Hematopoietic multipotent progenitor cell treated with erythropoietin and hydrocortisone succinate and interleukin-3 and kit ligand, for 6 days (in vitro differentiated cells): ENCODE measurements around the gene ACP2.
"Not testable (repeated sequence)": the region's sequence is repeated elsewhere in the genome, so short reads cannot be mapped to it uniquely, and the experiment has no call there.

Experiments
- DNase-seq: peaks from one replicate; pipeline ENCODE4 v3.0.0-alpha.2; 2015

ACP2 gene

GRCh38 chr11:47241841-47242301 is 6.7 kb downstream of the ACP2 start:
- no peak for DNase-seq

- DNase-seq: no peak
Measured at GRCh38 chr11:47239852-47240251, 8.8 kb downstream of the ACP2 start.

DNA sequence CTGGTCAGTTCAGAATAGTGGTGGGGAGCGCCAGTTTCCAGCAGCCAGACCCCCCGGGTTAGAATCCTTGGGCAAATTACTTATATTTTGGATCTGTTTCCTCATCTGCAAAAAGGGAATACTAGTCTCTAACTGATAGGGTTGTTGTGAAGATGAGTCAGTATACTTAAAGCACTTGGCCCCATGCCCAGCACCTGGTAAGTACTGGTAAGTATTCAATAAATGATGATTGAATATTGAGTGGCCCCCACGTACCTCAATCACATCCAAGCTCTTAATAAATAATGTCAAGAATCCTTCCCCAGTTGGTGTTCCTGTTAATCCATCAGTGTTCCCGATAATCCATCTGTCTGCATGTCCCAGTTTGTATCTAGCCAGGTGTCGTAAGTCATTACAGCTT is 12.1 kb downstream of the ACP2 start:
- DNase-seq: peak; percentile 68

DNA sequence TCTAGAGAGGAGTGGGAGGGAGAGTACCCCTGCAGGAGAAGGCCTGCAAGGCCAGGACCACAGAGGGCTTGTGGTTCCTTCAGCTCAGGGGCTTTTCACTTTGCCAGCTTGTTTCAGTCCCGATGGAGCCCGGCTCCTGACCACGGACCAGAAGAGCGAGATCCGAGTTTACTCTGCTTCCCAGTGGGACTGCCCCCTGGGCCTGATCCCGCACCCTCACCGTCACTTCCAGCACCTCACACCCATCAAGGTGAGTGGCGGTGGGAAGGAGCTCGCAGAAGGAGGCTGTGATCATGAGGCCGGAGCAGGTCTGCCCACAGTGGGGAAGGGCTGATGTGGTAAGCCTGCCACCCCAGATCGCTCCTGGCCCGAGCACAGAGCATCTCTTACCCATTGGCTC is 13.5 kb downstream of the ACP2 start:
- no peak for DNase-seq

GRCh38 chr11:47234669-47235100 is 13.9 kb downstream of the ACP2 start:
- no peak for DNase-seq

DNA sequence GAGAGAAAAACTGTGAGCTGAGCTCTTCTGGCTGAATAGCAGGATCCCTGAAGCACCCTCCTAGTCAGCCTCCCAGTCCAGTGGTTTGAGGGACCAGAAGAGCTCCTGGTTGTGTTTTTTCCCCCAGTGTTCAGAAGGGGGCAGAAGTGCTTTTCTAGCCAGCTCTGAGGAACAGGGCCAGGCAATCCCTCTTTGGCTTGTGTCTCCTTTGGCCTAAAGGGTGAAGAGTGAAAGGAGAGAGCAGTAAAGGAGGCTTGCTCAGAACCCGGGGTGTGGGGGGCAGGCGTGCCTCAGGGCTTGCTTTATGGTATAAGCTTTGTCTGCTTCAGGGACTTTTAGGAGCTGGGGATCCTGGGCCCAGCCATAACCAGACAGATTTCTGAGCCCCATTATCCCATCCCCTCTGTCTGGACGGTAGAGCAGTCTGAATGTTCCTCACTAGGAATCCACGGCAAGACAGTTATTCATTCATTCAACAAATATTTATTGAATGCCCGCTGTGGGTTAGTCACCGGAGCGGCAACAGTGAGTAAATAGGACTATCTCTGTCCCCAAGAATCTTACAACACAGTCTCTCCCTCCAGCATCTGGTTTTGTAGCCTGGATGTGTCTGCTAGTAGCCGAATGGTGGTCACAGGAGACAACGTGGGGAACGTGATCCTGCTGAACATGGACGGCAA is 14.5 kb downstream of the ACP2 start:
- DNase-seq: peak; percentile 56

DNA sequence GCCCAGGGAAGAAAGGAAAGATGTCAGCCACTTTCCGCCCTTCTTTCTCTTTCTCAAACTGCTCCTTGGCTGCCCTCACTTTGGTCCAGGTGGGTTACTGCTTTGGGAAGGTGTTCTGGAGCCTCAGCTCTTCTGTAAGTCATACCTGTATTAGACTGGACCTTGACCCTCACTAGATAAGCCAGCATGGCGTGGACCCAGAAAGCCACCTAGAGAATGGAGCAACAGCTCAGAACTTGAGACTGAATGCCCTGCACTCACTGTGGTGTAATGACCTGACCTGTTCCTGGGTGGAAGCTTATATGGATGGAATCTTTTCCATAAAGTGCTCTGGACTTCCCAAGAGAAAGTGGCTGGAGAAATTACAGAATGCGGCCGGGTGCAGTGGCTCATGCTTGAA is 15.6 kb downstream of the ACP2 start:
- no peak for DNase-seq

GRCh38 chr11:47229161-47229560 is 19.5 kb downstream of the ACP2 start:
- no peak for DNase-seq

- no peak for DNase-seq
Measured at GRCh38 chr11:47225552-47226400, 22.8 kb downstream of the ACP2 start.

DNA sequence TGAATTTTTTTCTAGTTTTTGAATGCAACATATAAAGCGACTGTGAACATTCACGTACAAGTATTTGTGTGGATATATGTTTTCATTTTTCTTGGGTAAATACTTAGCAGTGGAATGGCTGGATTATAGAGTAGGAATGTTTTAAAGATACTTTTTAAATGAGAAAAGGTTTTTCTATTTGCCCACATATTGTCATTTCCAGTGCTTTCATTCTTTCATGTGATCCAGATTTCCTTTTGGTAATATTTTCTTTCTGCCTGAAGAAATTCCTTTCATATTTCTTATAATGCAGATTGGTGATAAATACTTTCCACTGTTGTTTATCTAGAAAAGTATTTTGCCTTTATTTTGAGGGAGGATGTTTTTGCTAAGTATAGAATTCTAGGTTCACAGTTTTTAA is 25.9 kb downstream of the ACP2 start:
- DNase-seq: no peak

GRCh38 chr11:47220401-47220821 is 28.2 kb downstream of the ACP2 start:
- no peak for DNase-seq

DNA sequence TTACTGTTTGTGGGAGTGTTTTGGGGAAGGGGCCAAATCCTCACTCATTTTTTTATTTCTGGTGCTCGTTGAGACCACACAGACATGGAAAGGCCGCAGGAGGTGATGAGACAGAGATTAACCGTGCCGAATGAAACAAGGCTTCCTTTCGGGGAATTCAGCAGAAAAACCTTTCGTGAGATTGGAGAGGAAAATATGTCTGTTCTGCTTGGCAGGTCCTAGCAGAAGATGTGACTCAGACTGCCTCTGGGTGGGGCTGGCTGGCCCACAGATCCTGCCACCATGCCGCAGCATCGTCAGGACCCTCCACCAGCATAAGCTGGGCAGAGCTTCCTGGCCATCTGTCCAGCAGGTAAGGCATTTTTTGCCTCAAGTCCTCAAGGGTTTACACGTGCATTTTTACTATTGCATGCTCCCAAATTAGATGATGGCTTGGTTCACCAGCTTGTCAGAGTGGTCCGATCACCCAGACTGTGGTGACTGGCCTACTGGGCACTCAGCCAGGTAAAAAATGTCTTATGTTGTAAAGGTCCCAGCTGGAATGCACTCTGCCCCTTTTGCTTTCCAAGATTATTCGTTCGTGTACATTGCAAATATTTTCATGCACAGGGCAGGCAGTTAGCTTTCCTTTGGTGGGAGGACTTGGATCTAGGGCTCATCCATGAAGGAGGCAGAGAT is 32.4 kb downstream of the ACP2 start:
- peak; percentile 80 for DNase-seq

DNA sequence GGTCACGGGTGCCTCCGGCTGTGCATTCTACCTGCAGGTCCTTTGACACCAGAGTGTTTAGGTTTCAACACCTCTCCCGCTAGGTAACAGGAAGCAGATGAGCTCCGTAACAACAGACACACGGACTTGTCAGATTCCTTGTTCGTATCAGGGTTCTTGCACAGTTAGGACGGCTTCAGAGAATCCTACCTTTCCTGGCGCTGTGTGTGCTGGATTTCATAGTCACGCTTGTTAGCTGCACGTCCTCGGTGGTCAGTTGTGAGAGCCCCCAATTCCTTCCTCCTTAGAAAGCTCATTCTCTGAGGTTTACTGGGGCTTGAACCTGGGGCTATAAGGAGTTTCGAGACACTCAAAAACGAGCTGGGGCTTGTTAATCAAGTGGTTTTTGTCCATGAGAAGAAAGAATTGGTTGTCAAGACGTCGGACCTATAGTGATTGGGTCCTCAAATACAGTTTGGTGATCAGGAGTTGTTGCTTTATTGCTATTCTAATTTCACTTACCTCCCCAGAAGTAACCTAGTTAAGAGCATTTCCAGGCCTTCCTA is 33.2 kb downstream of the ACP2 start:
- no peak for DNase-seq

DNA sequence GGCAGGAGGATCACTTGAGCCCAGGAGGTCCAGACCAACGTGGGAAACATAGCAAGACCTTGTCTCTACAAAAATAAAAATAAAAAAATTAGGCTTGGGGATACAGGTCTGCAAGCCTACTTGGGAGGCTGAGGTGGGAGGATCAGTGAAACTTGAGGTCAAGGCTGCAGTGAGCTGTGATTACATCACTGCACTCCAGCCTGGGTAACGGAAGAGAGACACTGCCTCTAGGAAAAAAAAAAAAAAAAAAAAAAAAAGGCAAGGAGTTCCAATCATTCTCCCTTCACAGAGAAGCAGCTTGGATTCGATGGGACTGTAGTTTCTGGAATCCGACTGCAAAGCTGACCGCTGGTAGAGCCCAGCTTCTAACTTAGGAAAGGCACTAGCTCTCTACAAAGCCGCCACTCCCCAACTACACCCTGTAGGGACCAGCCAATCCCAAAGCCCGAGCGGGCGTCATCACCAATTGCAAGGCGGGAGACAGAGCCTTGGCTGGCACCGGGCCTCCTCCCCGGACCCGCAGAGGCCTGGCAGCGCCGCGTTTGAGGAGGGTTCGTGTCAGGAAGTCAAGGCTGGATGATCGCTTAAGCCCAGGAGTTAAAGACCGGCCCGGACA is 34.6 kb downstream of the ACP2 start:
- peak; percentile 98 for DNase-seq

GRCh38 chr11:47212938-47213337 is 35.7 kb downstream of the ACP2 start:
- no peak for DNase-seq

- no peak for DNase-seq
Measured at GRCh38 chr11:47208628-47209027, 40.0 kb downstream of the ACP2 start.

GRCh38 chr11:47208008-47208552 is 40.5 kb downstream of the ACP2 start:
- not testable (repeated sequence) for DNase-seq

DNA sequence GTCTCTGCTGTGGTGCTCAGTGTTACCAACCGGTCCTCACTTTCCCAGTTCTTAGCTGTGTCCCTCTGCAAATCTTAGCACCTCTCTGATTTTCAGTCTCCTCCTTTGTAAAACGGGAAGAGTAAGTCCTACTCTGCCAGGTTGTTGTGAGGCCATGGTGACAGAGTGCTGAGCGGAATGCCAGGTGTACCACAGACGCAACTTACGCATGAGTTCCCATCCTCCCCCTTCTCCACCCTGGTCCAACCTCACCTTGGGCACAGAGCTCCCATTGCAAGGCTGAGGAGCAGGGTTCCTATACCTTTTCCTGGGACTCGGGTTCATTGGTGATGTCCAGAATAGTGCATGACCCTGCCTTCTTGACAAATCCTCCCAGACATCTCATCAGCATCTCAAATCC is 41.2 kb downstream of the ACP2 start:
- DNase-seq: no peak

- DNase-seq: not testable (repeated sequence)
Measured at GRCh38 chr11:47206577-47206976, 42.0 kb downstream of the ACP2 start.

DNA sequence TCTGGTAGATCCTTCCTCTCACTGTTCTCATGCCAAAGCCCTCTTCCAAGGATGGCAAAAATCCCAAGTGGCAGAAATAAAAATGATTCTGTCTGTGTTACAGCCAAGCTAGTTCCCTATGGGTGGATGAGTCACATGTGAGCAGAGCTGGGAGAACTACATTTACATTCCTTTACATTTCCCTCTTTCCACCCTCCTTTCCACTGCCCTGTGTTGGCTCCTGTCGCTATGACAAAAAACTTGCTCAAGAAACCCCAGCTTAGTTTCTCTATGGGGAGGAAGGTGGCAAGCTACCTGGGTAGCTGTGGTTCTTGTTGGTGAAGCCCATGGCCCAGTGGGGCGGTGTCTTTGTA is 44.0 kb downstream of the ACP2 start:
- DNase-seq: no peak

DNA sequence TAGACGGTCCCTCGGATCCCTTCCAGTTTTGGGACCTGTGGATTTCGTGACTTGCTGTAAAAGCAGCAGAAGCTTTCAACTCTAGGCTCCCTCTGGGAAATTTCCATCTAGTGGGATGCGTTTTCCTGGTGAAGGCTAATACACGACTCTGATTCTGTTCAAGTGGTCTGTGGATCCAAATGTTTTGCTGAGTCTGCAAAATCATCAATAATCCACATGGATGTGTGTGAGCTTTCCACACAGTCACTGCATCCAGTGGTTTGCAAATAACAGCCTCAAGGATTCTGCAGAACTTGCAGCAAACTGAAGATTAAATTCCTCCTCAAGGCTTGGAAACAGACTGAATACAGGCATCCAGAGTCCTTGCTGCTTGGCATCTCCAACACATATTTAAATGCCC is 46.0 kb downstream of the ACP2 start:
- DNase-seq: no peak

DNA sequence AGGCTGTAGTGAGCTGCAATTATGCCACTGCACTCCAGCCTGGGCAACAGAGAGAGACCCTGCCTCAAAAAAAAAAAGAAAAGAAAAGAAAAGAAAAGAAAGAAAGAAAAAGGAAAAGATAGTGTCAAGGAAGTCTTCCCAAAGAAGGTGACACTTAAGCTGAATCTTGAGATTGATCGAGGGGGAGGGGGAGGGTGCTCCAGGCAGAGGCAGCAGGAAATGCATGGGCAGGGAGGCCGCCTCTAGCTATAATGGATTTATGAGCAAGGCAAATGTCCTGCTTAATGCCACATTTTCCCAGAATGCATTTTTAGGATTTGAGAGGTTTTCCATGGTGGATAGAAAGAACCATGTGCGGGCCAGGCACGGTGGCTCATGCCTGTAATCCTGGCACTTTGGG is 47.6 kb downstream of the ACP2 start:
- DNase-seq: no peak

DNA sequence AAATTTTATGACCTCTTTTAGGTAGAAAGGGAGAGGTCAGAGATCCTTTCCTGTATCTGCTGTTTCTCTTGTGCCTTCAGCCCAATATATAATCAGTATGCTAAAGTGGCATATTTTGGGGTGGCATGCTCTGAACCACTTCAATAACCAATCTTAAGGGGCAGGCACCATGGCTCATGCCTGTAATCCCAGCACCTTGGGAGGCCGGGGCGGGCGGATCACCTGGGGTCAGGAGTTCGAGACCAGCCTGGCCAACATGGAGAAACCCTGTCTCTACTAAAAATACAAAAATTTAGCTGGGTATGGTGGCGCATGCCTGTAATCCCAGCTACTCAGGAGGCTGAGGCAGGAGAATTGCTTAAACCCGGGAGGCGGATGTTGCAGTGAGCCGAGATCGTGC is 50.5 kb downstream of the ACP2 start:
- not testable (repeated sequence) for DNase-seq
